ENCODE results near the gene GANC.
"Not testable (repeated sequence)": the region's sequence is repeated elsewhere in the genome, so short reads cannot be mapped to it uniquely, and the experiment has no call there.

The GANC gene

GRCh38 chr15:42283671-42284070, 10.7 kb downstream of the GANC start:
- no peak for DNase-seq (ENCODE audit: low read depth in 1 of 2, low spot score in 1 of 2)

GRCh38 chr15:42284551-42284950, 11.6 kb downstream of the GANC start:
- DNase-seq (ENCODE audit: low read depth in 1 of 2, low spot score in 1 of 2): no peak

- no peak for DNase-seq (ENCODE audit: low read depth in 1 of 2, low spot score in 1 of 2)
Observed at GRCh38 chr15:42285034-42285433, 12.0 kb downstream of the GANC start.

- DNase-seq (ENCODE audit: low read depth in 1 of 2, low spot score in 1 of 2): no peak
Observed at GRCh38 chr15:42286445-42287029, 13.5 kb downstream of the GANC start.

GRCh38 chr15:42287931-42288330, 14.9 kb downstream of the GANC start:
- DNase-seq (ENCODE audit: low read depth in 1 of 2, low spot score in 1 of 2): no peak

GRCh38 chr15:42289166-42289565, 16.2 kb downstream of the GANC start:
- DNase-seq (ENCODE audit: low read depth in 1 of 2, low spot score in 1 of 2): no peak

- not testable (repeated sequence) for DNase-seq (ENCODE audit: low read depth in 1 of 2, low spot score in 1 of 2)
Observed at GRCh38 chr15:42301004-42301403, 28.0 kb downstream of the GANC start.

- DNase-seq (ENCODE audit: low read depth in 1 of 2, low spot score in 1 of 2): no peak
Observed at GRCh38 chr15:42306681-42307080, 33.7 kb downstream of the GANC start.

- DNase-seq (ENCODE audit: low read depth in 1 of 2, low spot score in 1 of 2): no peak
Observed at GRCh38 chr15:42313463-42313862, 40.5 kb downstream of the GANC start.

- no peak for DNase-seq (ENCODE audit: low read depth in 1 of 2, low spot score in 1 of 2)
Observed at GRCh38 chr15:42314818-42315217, 41.8 kb downstream of the GANC start.

GRCh38 chr15:42315521-42315920, 42.5 kb downstream of the GANC start:
- no peak for DNase-seq (ENCODE audit: low read depth in 1 of 2, low spot score in 1 of 2)

GRCh38 chr15:42316282-42316805, 43.3 kb downstream of the GANC start:
- DNase-seq (ENCODE audit: low read depth in 1 of 2, low spot score in 1 of 2): not testable (repeated sequence)

GRCh38 chr15:42319206-42319605, 46.2 kb downstream of the GANC start:
- no peak for DNase-seq (ENCODE audit: low read depth in 1 of 2, low spot score in 1 of 2)

- no peak for DNase-seq (ENCODE audit: low read depth in 1 of 2, low spot score in 1 of 2)
Observed at GRCh38 chr15:42324308-42324707, 51.3 kb downstream of the GANC start.

GRCh38 chr15:42329161-42329560, 56.2 kb downstream of the GANC start:
- DNase-seq (ENCODE audit: low read depth in 1 of 2, low spot score in 1 of 2): no peak

GRCh38 chr15:42329992-42330391, 57.0 kb downstream of the GANC start:
- no peak for DNase-seq (ENCODE audit: low read depth in 1 of 2, low spot score in 1 of 2)

- DNase-seq (ENCODE audit: low read depth in 1 of 2, low spot score in 1 of 2): no peak
Observed at GRCh38 chr15:42331235-42331634, 58.2 kb downstream of the GANC start.

GRCh38 chr15:42332331-42332730, 59.3 kb downstream of the GANC start:
- no peak for DNase-seq (ENCODE audit: low read depth in 1 of 2, low spot score in 1 of 2)

- no peak for DNase-seq (ENCODE audit: low read depth in 1 of 2, low spot score in 1 of 2)
Observed at GRCh38 chr15:42335074-42335473, 62.1 kb downstream of the GANC start.

GRCh38 chr15:42336650-42337049, 63.6 kb downstream of the GANC start:
- not testable (repeated sequence) for DNase-seq (ENCODE audit: low read depth in 1 of 2, low spot score in 1 of 2)

GRCh38 chr15:42337104-42337503, 64.1 kb downstream of the GANC start:
- DNase-seq (ENCODE audit: low read depth in 1 of 2, low spot score in 1 of 2): not testable (repeated sequence)

GRCh38 chr15:42338500-42338899, 65.5 kb downstream of the GANC start:
- no peak for DNase-seq (ENCODE audit: low read depth in 1 of 2, low spot score in 1 of 2)

- no peak for DNase-seq (ENCODE audit: low read depth in 1 of 2, low spot score in 1 of 2)
Observed at GRCh38 chr15:42343596-42344232, 70.7 kb downstream of the GANC start.

All from activated CD4-positive, alpha-beta T cell treated with anti-CD3 and anti-CD28 coated beads, Interleukin-2, amount 50 U/mL, for 24 hours (primary cell).